Glutamatergic neuron (in vitro differentiated cells): ENCODE data around the gene CDH4. TPM values are rescaled to one million over a fixed set of nuclear protein-coding genes. Genes with fewer than 3 reads are reported as not detected.

Experiments used
- DNase-seq: peaks from one replicate; pipeline ENCODE4 v3.0.0; 2022
- H3K27ac Mint-ChIP-seq: one replicate; pipeline ENCODE4 v1.8.0; 2020; ENCODE audit warnings: mild to moderate bottlenecking, mixed read lengths, inconsistent platforms; ENCODE audit not compliant: unreplicated experiment
- H3K27me3 Mint-ChIP-seq: one replicate; pipeline ENCODE4 v1.8.0; 2020; ENCODE audit warnings: mild to moderate bottlenecking, moderate library complexity, mixed read lengths, inconsistent platforms; ENCODE audit not compliant: unreplicated experiment
- H3K36me3 Mint-ChIP-seq: one replicate; pipeline ENCODE4 v1.8.0; 2020; ENCODE audit warnings: mild to moderate bottlenecking, mixed read lengths, inconsistent platforms; ENCODE audit not compliant: unreplicated experiment
- H3K4me1 Mint-ChIP-seq: one replicate; pipeline ENCODE4 v1.8.0; 2020; ENCODE audit warnings: mild to moderate bottlenecking, low read depth, mixed read lengths, inconsistent platforms; ENCODE audit not compliant: unreplicated experiment
- H3K4me3 Mint-ChIP-seq: one replicate; pipeline ENCODE4 v1.8.0; 2020; ENCODE audit warnings: mild to moderate bottlenecking, mixed read lengths, inconsistent platforms; ENCODE audit not compliant: unreplicated experiment
- H3K9me3 Mint-ChIP-seq: one replicate; pipeline ENCODE4 v1.8.0; 2020; ENCODE audit warnings: mild to moderate bottlenecking, moderate library complexity, mixed read lengths, inconsistent platforms; ENCODE audit not compliant: unreplicated experiment
- CTCF ChIP-seq: fragments of 200-600 bp; sonication (generic); IDR thresholded peaks from one replicate; pipeline ENCODE4 v1.5.0; 2021; ENCODE audit not compliant: partially characterized antibody, unreplicated experiment
- total RNA-seq: library from RNA; stranded (reverse); fragmentation: NEBNext Ultra II Directional; extraction: Animal tissue kit (Norgen Biotek cat#: 25700); gene quantifications from one replicate; pipeline ENCODE4 v1.2.1, GENCODE V29; 2021; ENCODE audit not compliant: unreplicated experiment

Gene CDH4
- total RNA-seq, 1 donor from 2014 or later = 1.2 TPM

GRCh38 chr20:61303217-61303616, 51.2 kb downstream of the CDH4 start:
- Mint-ChIP-seq H3K27me3 (peaks cover 2% of the 10 kb centered on the region), H3K36me3 (no peaks in the 10 kb centered on the region), H3K27ac (no peak overlapping the region), H3K9me3 (peaks cover 7% of the 10 kb centered on the region), H3K4me1 (peaks cover 15% of the 10 kb centered on the region), H3K4me3 (no peak overlapping the region)
- DNase-seq = no peak
- TF ChIP-seq CTCF = no peak

- peaks cover 2% of the 10 kb centered on the region for H3K9me3 Mint-ChIP-seq
- H3K4me1 Mint-ChIP-seq = peaks cover 11% of the 10 kb centered on the region
- peaks cover 2% of the 10 kb centered on the region for H3K27me3 Mint-ChIP-seq
- DNase-seq = no peak
- no peaks in the 10 kb centered on the region for H3K36me3 Mint-ChIP-seq
- no peak for TF ChIP-seq CTCF
- H3K4me3 Mint-ChIP-seq = no peak overlapping the region
- no peak overlapping the region for H3K27ac Mint-ChIP-seq
These were observed 51.6 kb downstream of the CDH4 start for GRCh38 chr20:61303675-61304074.

- Mint-ChIP-seq H3K4me3 (no peak overlapping the region), H3K36me3 (no peaks in the 10 kb centered on the region), H3K9me3 (no peaks in the 10 kb centered on the region), H3K27ac (no peak overlapping the region), H3K27me3 (peaks cover under 1% of the 10 kb centered on the region), H3K4me1 (peaks cover 2% of the 10 kb centered on the region)
- no peak for TF ChIP-seq CTCF
- DNase-seq = no peak
These were observed 52.7 kb downstream of the CDH4 start for GRCh38 chr20:61304750-61305149.

- DNase-seq = no peak
- TF ChIP-seq CTCF = no peak
- H3K9me3 Mint-ChIP-seq = no peaks in the 10 kb centered on the region
- no peaks in the 10 kb centered on the region for H3K4me1 Mint-ChIP-seq
- no peaks in the 10 kb centered on the region for H3K36me3 Mint-ChIP-seq
- no peak overlapping the region for H3K4me3 Mint-ChIP-seq
- H3K27ac Mint-ChIP-seq = no peak overlapping the region
- H3K27me3 Mint-ChIP-seq = no peaks in the 10 kb centered on the region
These were observed 54.9 kb downstream of the CDH4 start for GRCh38 chr20:61306937-61307475.

GRCh38 chr20:61307686-61308476, 55.8 kb downstream of the CDH4 start:
- no peak for TF ChIP-seq CTCF
- Mint-ChIP-seq H3K4me3 (no peak overlapping the region), H3K27me3 (no peaks in the 10 kb centered on the region), H3K27ac (no peak overlapping the region), H3K36me3 (no peaks in the 10 kb centered on the region), H3K4me1 (no peaks in the 10 kb centered on the region), H3K9me3 (no peaks in the 10 kb centered on the region)
- no peak for DNase-seq
